ENCODE measurements around the gene ALG6. TPM values are rescaled to one million over a fixed set of nuclear protein-coding genes. Genes with fewer than 3 reads are reported as not detected.

The ALG6 gene
- total RNA-seq, 2 donors from 2014 or later = 1.8 to 8.3 TPM

- H3K4me3 ChIP-seq = no peak overlapping the region
- no peak for TF ChIP-seq CTCF (IDR thresholded peaks at IDR 0.05)
- no peak for ATAC-seq (ENCODE audit: insufficient number of reproducible peaks, low FRiP score, low read depth)
- no peaks in the 10 kb centered on the region for H3K4me1 ChIP-seq (ENCODE audit: control insufficient read depth in 1 of 2, low read depth in 2 of 2)
- H3K27me3 ChIP-seq (replicated peaks; ENCODE audit: insufficient read depth) = no peaks in the 10 kb centered on the region
- DNase-seq (ENCODE audit: low spot score) = no peak
- no peaks in the 10 kb centered on the region for H3K36me3 ChIP-seq
- no peak overlapping the region for H3K27ac ChIP-seq
- no peaks in the 10 kb centered on the region for H3K9me3 ChIP-seq
Observed at GRCh38 chr1:63448731-63449246, 81.4 kb downstream of the ALG6 start.

GRCh38 chr1:63450416-63450815 lies 83.0 kb downstream of the ALG6 start:
- TF ChIP-seq CTCF (IDR thresholded peaks at IDR 0.05) = no peak
- H3K27me3 ChIP-seq (replicated peaks; ENCODE audit: insufficient read depth) = no peaks in the 10 kb centered on the region
- no peak overlapping the region for H3K4me3 ChIP-seq
- no peak overlapping the region for H3K27ac ChIP-seq
- H3K9me3 ChIP-seq = no peaks in the 10 kb centered on the region
- no peaks in the 10 kb centered on the region for H3K4me1 ChIP-seq (ENCODE audit: control insufficient read depth in 1 of 2, low read depth in 2 of 2)
- no peaks in the 10 kb centered on the region for H3K36me3 ChIP-seq
- DNase-seq (ENCODE audit: low spot score) (no peak), ATAC-seq (ENCODE audit: insufficient number of reproducible peaks, low FRiP score, low read depth) (no peak)

- no peak for ATAC-seq (ENCODE audit: insufficient number of reproducible peaks, low FRiP score, low read depth)
- Histone ChIP-seq H3K36me3 (no peaks in the 10 kb centered on the region), H3K27ac (no peak overlapping the region), H3K4me1 (ENCODE audit: control insufficient read depth in 1 of 2, low read depth in 2 of 2) (no peaks in the 10 kb centered on the region), H3K27me3 (replicated peaks; ENCODE audit: insufficient read depth) (no peaks in the 10 kb centered on the region), H3K4me3 (no peak overlapping the region), H3K9me3 (no peaks in the 10 kb centered on the region)
- no peak for DNase-seq (ENCODE audit: low spot score)
- TF ChIP-seq CTCF (IDR thresholded peaks at IDR 0.05) = no peak
Observed at GRCh38 chr1:63453232-63453631, 85.8 kb downstream of the ALG6 start.

- no peak overlapping the region for H3K4me3 ChIP-seq
- no peaks in the 10 kb centered on the region for H3K36me3 ChIP-seq
- ATAC-seq (ENCODE audit: insufficient number of reproducible peaks, low FRiP score, low read depth) (no peak), DNase-seq (ENCODE audit: low spot score) (no peak)
- H3K9me3 ChIP-seq = no peaks in the 10 kb centered on the region
- no peaks in the 10 kb centered on the region for H3K27me3 ChIP-seq (replicated peaks; ENCODE audit: insufficient read depth)
- H3K27ac ChIP-seq = no peak overlapping the region
- no peak for TF ChIP-seq CTCF (IDR thresholded peaks at IDR 0.05)
- no peaks in the 10 kb centered on the region for H3K4me1 ChIP-seq (ENCODE audit: control insufficient read depth in 1 of 2, low read depth in 2 of 2)
Observed at GRCh38 chr1:63454269-63454668, 86.8 kb downstream of the ALG6 start.

- TF ChIP-seq CTCF (IDR thresholded peaks at IDR 0.05) = no peak
- Histone ChIP-seq H3K4me3 (no peak overlapping the region), H3K27ac (no peak overlapping the region), H3K36me3 (no peaks in the 10 kb centered on the region), H3K27me3 (replicated peaks; ENCODE audit: insufficient read depth) (no peaks in the 10 kb centered on the region), H3K4me1 (ENCODE audit: control insufficient read depth in 1 of 2, low read depth in 2 of 2) (no peaks in the 10 kb centered on the region), H3K9me3 (peaks cover 14% of the 10 kb centered on the region)
- DNase-seq (ENCODE audit: low spot score) = no peak
- no peak for ATAC-seq (ENCODE audit: insufficient number of reproducible peaks, low FRiP score, low read depth)
Observed at GRCh38 chr1:63458750-63459149, 91.3 kb downstream of the ALG6 start.

Data from thoracic aorta (tissue), 2 donors.